H9 (cell line): ENCODE measurements around the gene PEX5. TPM values are rescaled to one million over a fixed set of nuclear protein-coding genes. Genes with fewer than 3 reads are reported as not detected.

Experiments used
- DNase-seq: peaks from one replicate; pipeline ENCODE4 v3.0.0-alpha.2; 2017
- H2AFZ ChIP-seq: one replicate; pipeline ENCODE4 v1.6.1; 2013; ENCODE audit warnings: mild to moderate bottlenecking, low read length, control low read depth, moderate library complexity
- H2AK5ac ChIP-seq: 2 replicates; pipeline ENCODE4 v1.6.1; 2013; ENCODE audit warnings: low read length, control low read depth, mixed read lengths; ENCODE audit not compliant: insufficient read length
- H2BK120ac ChIP-seq: one replicate; pipeline ENCODE4 v1.6.1; 2013; ENCODE audit warnings: low read depth, mild to moderate bottlenecking, low read length, control low read depth, inconsistent platforms; ENCODE audit not compliant: poor library complexity, severe bottlenecking
- H2BK12ac ChIP-seq: 2 replicates; pipeline ENCODE4 v1.6.1; 2013; ENCODE audit warnings: low read length, control low read depth, mixed read lengths, low read depth; ENCODE audit not compliant: insufficient read length
- H2BK15ac ChIP-seq: 2 replicates; pipeline ENCODE4 v1.6.1; 2013; ENCODE audit warnings: low read depth, low read length, control low read depth
- H2BK20ac ChIP-seq: one replicate; pipeline ENCODE4 v1.6.1; 2013; ENCODE audit warnings: low read depth, mild to moderate bottlenecking, low read length, control low read depth, inconsistent platforms; ENCODE audit not compliant: poor library complexity, severe bottlenecking
- H2BK5ac ChIP-seq: 2 replicates; pipeline ENCODE4 v1.6.1; 2013; ENCODE audit warnings: low read length, control low read depth, mixed read lengths; ENCODE audit not compliant: insufficient read length
- H3K14ac ChIP-seq: 2 replicates; pipeline ENCODE4 v1.6.1; 2013; ENCODE audit warnings: low read length, control low read depth; ENCODE audit not compliant: insufficient read depth
- H3K18ac ChIP-seq: 2 replicates; pipeline ENCODE4 v1.6.1; 2013; ENCODE audit warnings: low read depth, mild to moderate bottlenecking, mixed read lengths, low read length, control low read depth; ENCODE audit not compliant: insufficient read length
- H3K23ac ChIP-seq: 2 replicates; pipeline ENCODE4 v1.6.1; 2013; ENCODE audit warnings: low read length, control low read depth, mixed read lengths, low read depth; ENCODE audit not compliant: insufficient read length
- H3K23me2 ChIP-seq: 2 replicates; pipeline ENCODE4 v1.6.1; 2013; ENCODE audit warnings: low read depth, mild to moderate bottlenecking, mixed read lengths, low read length, control low read depth; ENCODE audit not compliant: insufficient read length, poor library complexity, severe bottlenecking
- H3K27ac ChIP-seq: 2 replicates; pipeline ENCODE4 v1.5.1; 2013; ENCODE audit warnings: low read length, control low read depth, mixed read lengths, low read depth; ENCODE audit not compliant: insufficient read length
- H3K27me3 ChIP-seq: 2 replicates; pipeline ENCODE4 v1.6.1; 2013; ENCODE audit warnings: low read length, control low read depth, inconsistent platforms; ENCODE audit not compliant: insufficient read depth
- H3K4ac ChIP-seq: 2 replicates; pipeline ENCODE4 v1.6.1; 2013; ENCODE audit warnings: low read depth, mild to moderate bottlenecking, control low read depth, inconsistent platforms, low read length, moderate library complexity
- H3K4me1 ChIP-seq: 2 replicates; pipeline ENCODE4 v1.6.1; 2013; ENCODE audit warnings: low read length, control low read depth, inconsistent platforms; ENCODE audit not compliant: insufficient read depth
- H3K4me2 ChIP-seq: 2 replicates; pipeline ENCODE4 v1.6.1; 2013; ENCODE audit warnings: low read length, control low read depth, mixed read lengths; ENCODE audit not compliant: insufficient read length, insufficient read depth
- H3K56ac ChIP-seq: 2 replicates; pipeline ENCODE4 v1.6.1; 2013; ENCODE audit warnings: low read depth, mild to moderate bottlenecking, mixed read lengths, low read length, control low read depth; ENCODE audit not compliant: insufficient read length
- H3K79me1 ChIP-seq: 2 replicates; pipeline ENCODE4 v1.6.1; 2013; ENCODE audit warnings: low read depth, mild to moderate bottlenecking, moderate library complexity, low read length, control low read depth, inconsistent platforms; ENCODE audit not compliant: insufficient read depth, poor library complexity, severe bottlenecking
- H3K79me2 ChIP-seq: 2 replicates; pipeline ENCODE4 v1.6.1; 2013; ENCODE audit warnings: low read length, control low read depth, inconsistent platforms; ENCODE audit not compliant: insufficient read depth
- H3K9ac ChIP-seq: 2 replicates; pipeline ENCODE4 v1.6.1; 2013; ENCODE audit warnings: low read length, control low read depth, mixed read lengths; ENCODE audit not compliant: insufficient read length; ENCODE audit errors: extremely low read depth
- H3K9me3 ChIP-seq: one replicate; pipeline ENCODE4 v1.6.1; 2013; ENCODE audit warnings: low read depth, low read length, inconsistent platforms; ENCODE audit not compliant: control insufficient read depth
- H3T11ph ChIP-seq: one replicate; pipeline ENCODE4 v1.6.1; 2013; ENCODE audit warnings: mild to moderate bottlenecking, low read length, control low read depth, inconsistent platforms
- H4K20me1 ChIP-seq: one replicate; pipeline ENCODE4 v1.6.1; 2013; ENCODE audit not compliant: control insufficient read depth, insufficient read length, insufficient read depth
- H4K5ac ChIP-seq: 2 replicates; pipeline ENCODE4 v1.6.1; 2013; ENCODE audit warnings: low read depth, mild to moderate bottlenecking, mixed read lengths, low read length, control low read depth; ENCODE audit not compliant: insufficient read length
- H4K8ac ChIP-seq: replicated peaks from 2 replicates; pipeline ENCODE4 v1.6.1; 2013; ENCODE audit warnings: low read length, control low read depth, mixed read lengths, low read depth; ENCODE audit not compliant: insufficient read length
- H4K91ac ChIP-seq: 2 replicates; pipeline ENCODE4 v1.6.1; 2013; ENCODE audit warnings: low read depth, mild to moderate bottlenecking, moderate library complexity, mixed read lengths, low read length, control low read depth; ENCODE audit not compliant: insufficient read length
- H3K27ac Mint-ChIP-seq, 3 experiments: 2 replicates in 2 of 3; 3 replicates in 1 of 3; pipeline ENCODE4 v1.8.0; 2020 to 2021; ENCODE audit warnings: mixed read lengths in 3 of 3, mild to moderate bottlenecking in 1 of 3, moderate library complexity in 1 of 3
- H3K27me3 Mint-ChIP-seq: 2 replicates; pipeline ENCODE4 v1.8.0; 2021; ENCODE audit warnings: low read depth, mild to moderate bottlenecking, moderate library complexity, mixed read lengths
- H3K36me3 Mint-ChIP-seq, 3 experiments: 2 replicates in 2 of 3; 3 replicates in 1 of 3; pipeline ENCODE4 v1.8.0; 2020 to 2021; ENCODE audit warnings: low read depth in 3 of 3, mixed read lengths in 3 of 3; ENCODE audit not compliant: insufficient read depth in 1 of 3
- H3K4me1 Mint-ChIP-seq, 2 experiments: 2 replicates each; pipeline ENCODE4 v1.8.0; 2020; ENCODE audit warnings: mixed read lengths in 2 of 2
- H3K4me3 Mint-ChIP-seq, 2 experiments: 2 replicates in 1 of 2; 3 replicates in 1 of 2; pipeline ENCODE4 v1.8.0; 2020 to 2021; ENCODE audit warnings: mild to moderate bottlenecking in 2 of 2, mixed read lengths in 2 of 2, moderate library complexity in 1 of 2
- H3K9me3 Mint-ChIP-seq, 2 experiments: 2 replicates in 1 of 2; 3 replicates in 1 of 2; pipeline ENCODE4 v1.8.0; 2020; ENCODE audit warnings: mild to moderate bottlenecking in 2 of 2, mixed read lengths in 2 of 2, moderate library complexity in 1 of 2
- CTCF ChIP-seq: fragments of 200-600 bp; sonication (generic); conservative IDR thresholded peaks from 3 replicates; pipeline ENCODE4 v1.8.0; 2021; ENCODE audit warnings: antibody characterized with exemption, mild to moderate bottlenecking
- WGBS: extraction: QIAGEN DNeasy Blood & Tissue Kit; methylation state at CpG from one replicate; pipeline ENCODE4 v1.1.7; 2013; ENCODE audit warnings: missing lambda C conversion rate, low lambda C conversion rate, mixed read lengths; ENCODE audit not compliant: insufficient read length; ENCODE audit errors: extremely low coverage; 5-methylcytosine and 5-hydroxymethylcytosine counted together
- total RNA-seq: library from RNA; stranded (reverse); gene quantifications from 2 replicates; pipeline ENCODE4 v1.2.1, GENCODE V29; 2021

PEX5 gene
- total RNA-seq, 1 experiment from 2014 or later: 40.5 TPM

DNA sequence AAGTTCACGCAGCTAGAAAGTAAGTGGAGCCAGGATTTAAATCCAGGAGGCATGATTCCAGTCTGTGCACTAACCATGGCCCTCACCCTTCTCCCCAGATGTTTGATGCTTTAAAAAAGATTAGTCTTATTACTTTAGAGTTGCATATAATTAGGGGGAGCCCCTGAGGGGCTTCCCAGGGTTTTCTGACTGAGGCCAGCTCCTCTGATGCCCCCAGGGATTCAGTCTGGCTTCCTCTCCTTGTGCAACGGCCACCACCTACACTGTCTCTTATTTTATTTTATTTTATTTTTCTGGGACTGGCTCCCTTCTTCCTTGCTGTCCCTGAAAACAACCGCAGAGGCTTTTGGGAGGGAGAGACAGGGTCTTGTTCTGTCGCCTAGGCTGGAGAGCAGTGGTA is 36.7 kb upstream of the PEX5 start:
- no peak overlapping the region for H2BK5ac ChIP-seq
- H3K9ac ChIP-seq: no peak overlapping the region
- H3T11ph ChIP-seq: no peak overlapping the region
- DNase-seq: no peak
- no peak overlapping the region for H4K8ac ChIP-seq
- H3K4ac ChIP-seq: no peak overlapping the region
- no peak overlapping the region for H3K27ac ChIP-seq
- H3K79me2 ChIP-seq: no peaks in the 10 kb centered on the region
- no peaks in the 10 kb centered on the region for H3K27me3 ChIP-seq
- no peak overlapping the region for H3K14ac ChIP-seq
- H3K23ac ChIP-seq: no peak overlapping the region
- Mint-ChIP-seq H3K4me1 (no peaks in the 10 kb centered on the region), H3K27ac (no peak overlapping the region), H3K4me3 (no peak overlapping the region), H3K9me3 (no peaks in the 10 kb centered on the region), H3K27me3 (no peaks in the 10 kb centered on the region), H3K36me3 (peaks cover 2 to 32% (median 29%) of the 10 kb centered on the region in 3 experiments)
- no peaks in the 10 kb centered on the region for H3K23me2 ChIP-seq
- no peak overlapping the region for H2BK15ac ChIP-seq
- H2BK12ac ChIP-seq: no peak overlapping the region
- H4K20me1 ChIP-seq: no peaks in the 10 kb centered on the region
- no peak for TF ChIP-seq CTCF
- no peak overlapping the region for H2AFZ ChIP-seq
- no peak overlapping the region for H3K4me2 ChIP-seq
- H4K91ac ChIP-seq: no peak overlapping the region
- no CpG with 5 or more reads among the region's 4 CpGs for WGBS
- H3K18ac ChIP-seq: no peak overlapping the region
- H2AK5ac ChIP-seq: no peak overlapping the region
- no peak overlapping the region for H2BK120ac ChIP-seq
- H3K9me3 ChIP-seq: no peaks in the 10 kb centered on the region
- no peak overlapping the region for H3K56ac ChIP-seq
- no peaks in the 10 kb centered on the region for H3K4me1 ChIP-seq
- H4K5ac ChIP-seq: no peak overlapping the region
- H3K79me1 ChIP-seq: no peaks in the 10 kb centered on the region
- H2BK20ac ChIP-seq: no peak overlapping the region
